B cell (primary cell): ENCODE results near the gene PCSK6. TPM values are rescaled to one million over a fixed set of nuclear protein-coding genes. Genes with fewer than 3 reads are reported as not detected.

Experiments used
- ATAC-seq: fragments of 200-7000 bp; cut with Tn5 transposase; one replicate; pipeline ENCODE4 v1.10.0; 2021; ENCODE audit warnings: low read depth, mild to moderate bottlenecking, moderate number of reproducible peaks, moderate library complexity
- CTCF ChIA-PET: fragments of 350-600 bp; sonication (Branson Sonifier 250); formaldehyde crosslinking; loops from one replicate; lab custom pipeline; 2021; ENCODE audit warnings: antibody characterized with exemption, inconsistent platforms; lab: Charles Lee
- POLR2A ChIA-PET: fragments of 350-600 bp; sonication (Branson Sonifier 250); formaldehyde crosslinking; loops from one replicate; lab custom pipeline; 2021; ENCODE audit warnings: antibody characterized with exemption; lab: Charles Lee
- DNase-seq: peaks from one replicate; pipeline ENCODE4 v3.0.0; 2013
- H2AFZ ChIP-seq: 2 replicates; pipeline ENCODE4 v1.6.1; 2012; ENCODE audit warnings: mild to moderate bottlenecking, low read depth, low read length; ENCODE audit not compliant: insufficient read depth, poor library complexity, severe bottlenecking
- H3K27ac ChIP-seq, 2 donors: 1 replicate in 1 of 2; 2 replicates in 1 of 2; pipeline ENCODE4 v1.5.1; 2012 to 2013; ENCODE audit warnings: low read length in 2 of 2, mild to moderate bottlenecking in 2 of 2, moderate library complexity in 1 of 2
- H3K27me3 ChIP-seq, 4 experiments: fragments of 200-600 bp in 1 of 4; sonication (generic) in 1 of 4; replicated peaks in 1 of 4; 1 replicate in 2 of 4; 2 replicates in 2 of 4; pipeline versions ENCODE4 v1.6.1 to v1.7.0; 2013 to 2016; ENCODE audit warnings: low read length in 3 of 4, mild to moderate bottlenecking in 2 of 4, mixed read lengths in 1 of 4, moderate library complexity in 1 of 4; ENCODE audit not compliant: insufficient read depth in 4 of 4, control insufficient read depth in 3 of 4; ENCODE audit errors: control extremely low read depth in 1 of 4
- H3K36me3 ChIP-seq, 2 experiments: replicated peaks in 1 of 2; 1 replicate in 1 of 2; 2 replicates in 1 of 2; pipeline versions ENCODE4 v1.6.1 to v1.7.1; 2013; ENCODE audit warnings: low read length in 1 of 2; ENCODE audit not compliant: insufficient read depth in 2 of 2, control insufficient read depth in 1 of 2; ENCODE audit errors: control extremely low read depth in 1 of 2, extremely low read depth in 1 of 2
- H3K4me1 ChIP-seq, 2 donors: fragments of 200-600 bp in 1 of 2; sonication (generic) in 1 of 2; 1 replicate in 1 of 2; 2 replicates in 1 of 2; pipeline versions ENCODE4 v1.5.1 to v1.6.1; 2013 to 2017; ENCODE audit warnings: low read length in 2 of 2; ENCODE audit not compliant: control insufficient read depth in 2 of 2, insufficient read depth in 2 of 2
- H3K4me2 ChIP-seq: replicated peaks from 2 replicates; pipeline ENCODE3; 2012; ENCODE audit warnings: mild to moderate bottlenecking, low read depth, low read length; ENCODE audit not compliant: poor library complexity, severe bottlenecking
- H3K4me3 ChIP-seq, 5 experiments: fragments of 200-600 bp in 1 of 5; sonication (generic) in 1 of 5; 1 replicate in 3 of 5; 2 replicates in 2 of 5; pipeline versions ENCODE4 v1.5.1 to v1.7.0; 2011 to 2016; ENCODE audit warnings: low read length in 4 of 5, mild to moderate bottlenecking in 4 of 5, low read depth in 2 of 5, control low read depth in 1 of 5, moderate library complexity in 1 of 5; ENCODE audit not compliant: insufficient read depth in 1 of 5; ENCODE audit errors: control extremely low read depth in 1 of 5, extremely low read depth in 1 of 5
- H3K79me2 ChIP-seq: fragments of 200-600 bp; sonication (generic); one replicate; pipeline ENCODE4 v1.6.0; 2016; ENCODE audit warnings: low read length; ENCODE audit not compliant: control insufficient read depth, insufficient read depth
- H3K9ac ChIP-seq: fragments of 200-600 bp; sonication (generic); 2 replicates; pipeline ENCODE4 v1.6.1; 2017; ENCODE audit warnings: mild to moderate bottlenecking, low read length, moderate library complexity
- H3K9me3 ChIP-seq, 3 donors: one replicate each; pipeline versions ENCODE4 v1.6.1 to v1.7.1; 2013; ENCODE audit warnings: low read length in 2 of 3; ENCODE audit not compliant: control insufficient read depth in 2 of 3, insufficient read depth in 1 of 3; ENCODE audit errors: control extremely low read depth in 1 of 3
- H4K20me1 ChIP-seq: 2 replicates; pipeline ENCODE4 v1.6.0; 2012; ENCODE audit warnings: mild to moderate bottlenecking, low read length; ENCODE audit not compliant: insufficient read depth, control insufficient read depth, poor library complexity, severe bottlenecking
- H3K27ac Mint-ChIP-seq: one replicate; pipeline ENCODE4 v1.8.0; 2021; ENCODE audit warnings: mixed read lengths
- H3K27me3 Mint-ChIP-seq: one replicate; pipeline ENCODE4 v1.8.0; 2021; ENCODE audit warnings: mixed read lengths
- H3K4me1 Mint-ChIP-seq: one replicate; pipeline ENCODE4 v1.8.0; 2021; ENCODE audit warnings: mixed read lengths
- H3K4me3 Mint-ChIP-seq: one replicate; pipeline ENCODE4 v1.8.0; 2021; ENCODE audit warnings: mixed read lengths
- H3K9me3 Mint-ChIP-seq: one replicate; pipeline ENCODE4 v1.8.0; 2022; ENCODE audit warnings: mixed read lengths; ENCODE audit not compliant: insufficient read depth
- CTCF ChIP-seq: fragments of 200-600 bp; IDR thresholded peaks from one replicate; pipeline ENCODE4 v1.8.0; 2022; ENCODE audit warnings: antibody characterized with exemption, mild to moderate bottlenecking
- EZH2 ChIP-seq: IDR thresholded peaks from 2 replicates; pipeline ENCODE4 v1.6.1; 2012; ENCODE audit warnings: borderline replicate concordance, low read depth, mild to moderate bottlenecking, moderate library complexity, low read length; ENCODE audit not compliant: insufficient read depth, poor library complexity, severe bottlenecking
- WGBS: methylation state at CpG from one replicate; pipeline ENCODE4 v1.1.5; 2013; ENCODE audit warnings: missing lambda C conversion rate; ENCODE audit not compliant: insufficient coverage; 5-methylcytosine and 5-hydroxymethylcytosine counted together
- intact Hi-C: fragments of 100-400 bp; cut with micrococcal nuclease; formaldehyde crosslinking; loops from one replicate; pipeline ENCODE4 v1.10.0; 2022
- polyA plus RNA-seq: library from polyadenylated mRNA; depleted of rRNA; stranded (reverse); fragments of >200 nt; gene quantifications from 2 replicates; pipeline ENCODE4 v1.2.3, GENCODE V29; 2012
- total RNA-seq, 2 donors: library from RNA; stranded (reverse); fragments of 120-200 nt in 1 of 2; gene quantifications; 1 replicate in 1 of 2; 2 replicates in 1 of 2; pipeline versions ENCODE4 v1.2.3 to v1.2.4, GENCODE V29; 2013 to 2022

PCSK6 gene
- total and polyA plus RNA-seq, 2 donors (not counting 1 experiment from before 2014, with no cell fraction given): 0.66 to 1.6 TPM

GRCh38 chr15:101269479-101270223 lies 219.9 kb downstream of the PCSK6 start:
- no peaks in the 10 kb centered on the region for H3K27me3 ChIP-seq
- H3K27ac Mint-ChIP-seq: peak overlapping the region; percentile 18
- no peak overlapping the region for H3K4me3 Mint-ChIP-seq
- intact Hi-C loops: no loop called here
- ATAC-seq: peak; percentile 31
- H3K27ac ChIP-seq: no peak overlapping the region
- H2AFZ ChIP-seq: no peak overlapping the region
- H3K4me2 ChIP-seq: no peak overlapping the region
- H3K9me3 Mint-ChIP-seq: no peaks in the 10 kb centered on the region
- POLR2A ChIA-PET: no interaction called here
- CTCF ChIA-PET: interaction anchor here (0.7 to 2.2 kb wide), 4 partner anchors 11 to 372 kb away, joined by 4 to 6 read pairs (median 5); no protein-coding TSS in a partner anchor
- no peaks in the 10 kb centered on the region for H3K9me3 ChIP-seq
- TF ChIP-seq EZH2 (no peak), CTCF (no peak)
- no peak overlapping the region for H3K9ac ChIP-seq
- H4K20me1 ChIP-seq: no peaks in the 10 kb centered on the region
- peaks cover 2 to 42% of the 10 kb centered on the region in 2 experiments for H3K36me3 ChIP-seq
- no peaks in the 10 kb centered on the region for H3K4me1 Mint-ChIP-seq
- H3K4me1 ChIP-seq: no peaks in the 10 kb centered on the region
- peak; percentile 52 for DNase-seq
- no peaks in the 10 kb centered on the region for H3K79me2 ChIP-seq
- no peaks in the 10 kb centered on the region for H3K27me3 Mint-ChIP-seq
- no peak overlapping the region for H3K4me3 ChIP-seq
- WGBS: 94% methylated on average over 14 of the region's 16 CpGs

GRCh38 chr15:101267320-101268104 lies 222.0 kb downstream of the PCSK6 start:
- Histone ChIP-seq H3K4me2 (no peak overlapping the region), H3K9ac (no peak overlapping the region), H4K20me1 (no peaks in the 10 kb centered on the region), H3K79me2 (no peaks in the 10 kb centered on the region), H3K4me1 (no peaks in the 10 kb centered on the region), H2AFZ (no peak overlapping the region), H3K9me3 (no peaks in the 10 kb centered on the region), H3K27ac (no peak overlapping the region), H3K27me3 (no peaks in the 10 kb centered on the region), H3K36me3 (peaks cover 0 to 22% of the 10 kb centered on the region in 2 experiments), H3K4me3 (no peak overlapping the region)
- no peak for ATAC-seq
- 83% methylated on average over 15 of the region's 18 CpGs for WGBS
- no peak for TF ChIP-seq CTCF
- TF ChIP-seq EZH2: no peak
- Mint-ChIP-seq H3K27me3 (no peaks in the 10 kb centered on the region), H3K4me3 (no peak overlapping the region), H3K27ac (no peak overlapping the region), H3K9me3 (no peaks in the 10 kb centered on the region), H3K4me1 (no peaks in the 10 kb centered on the region)
- ChIA-PET CTCF (interaction anchor here (0.8 to 1.6 kb wide), 3 partner anchors 10 to 252 kb away, joined by 3 to 12 read pairs (median 4); no protein-coding TSS in a partner anchor), POLR2A (no interaction called here)
- intact Hi-C loops: no loop called here
- DNase-seq: no peak
